T-helper 17 cell (primary cell): ENCODE results near the gene INHBB. TPM values are rescaled to one million over a fixed set of nuclear protein-coding genes. Genes with fewer than 3 reads are reported as not detected.

Source experiments
- ATAC-seq: fragments of 150-1000 bp; cut with Tn5 transposase; 2 replicates; pipeline ENCODE4 v1.10.0; 2021; ENCODE audit warnings: mild to moderate bottlenecking, moderate library complexity
- DNase-seq, 3 donors: peaks; one replicate each; pipeline versions ENCODE4 v3.0.0 to v3.0.0-alpha.2; 2020 to 2021
- H3K9me3 ChIP-seq: one replicate; pipeline ENCODE4 v1.7.0; 2013; ENCODE audit warnings: low read length, mild to moderate bottlenecking; ENCODE audit not compliant: control insufficient read depth, poor library complexity, severe bottlenecking
- H3K27ac Mint-ChIP-seq: one replicate; pipeline ENCODE4 v1.8.0; 2022; ENCODE audit warnings: mild to moderate bottlenecking, moderate library complexity, mixed read lengths
- H3K27me3 Mint-ChIP-seq: one replicate; pipeline ENCODE4 v1.8.0; 2022; ENCODE audit warnings: mixed read lengths
- H3K36me3 Mint-ChIP-seq: one replicate; pipeline ENCODE4 v1.8.0; 2022; ENCODE audit warnings: low read depth, mixed read lengths
- H3K4me1 Mint-ChIP-seq: one replicate; pipeline ENCODE4 v1.8.0; 2022; ENCODE audit warnings: mild to moderate bottlenecking, mixed read lengths
- H3K4me3 Mint-ChIP-seq: one replicate; pipeline ENCODE4 v1.8.0; 2022; ENCODE audit warnings: mild to moderate bottlenecking, moderate library complexity, mixed read lengths
- total RNA-seq, 4 donors: library from RNA in 2 of 4; stranded (reverse) in 2 of 4; gene quantifications; one replicate each; pipeline ENCODE4 v1.2.3 and lab custom pipeline; 2022 to 2026

INHBB gene
- total RNA-seq (not detected), total RNA-seq (lab: John Stamatoyannopoulos, UW) (0 reads per million in 2 donors)

- Mint-ChIP-seq H3K4me1 (peaks cover 17% of the 10 kb centered on the region), H3K27me3 (peaks cover 60% of the 10 kb centered on the region), H3K27ac (no peak within 1 kb of the TSS), H3K36me3 (peaks cover 7% of the 10 kb centered on the region), H3K4me3 (peak within 1 kb of the TSS; percentile 92)
- ATAC-seq (peak; percentile 47), DNase-seq (no peak)
- H3K9me3 ChIP-seq = no peaks in the 10 kb centered on the region
These were observed at the start of gene INHBB for GRCh38 chr2:120346026-120346666. Gene INHBB (plus strand): TSS chr2:120346136. CDS start chr2:120346189, 53 bp downstream.

GRCh38 chr2:120298173-120298835 is 47.6 kb upstream of the INHBB start:
- Mint-ChIP-seq H3K4me3 (no peak overlapping the region), H3K27ac (no peak overlapping the region), H3K4me1 (peaks cover 8% of the 10 kb centered on the region), H3K36me3 (peaks cover 15% of the 10 kb centered on the region), H3K27me3 (no peaks in the 10 kb centered on the region)
- ATAC-seq (no peak), DNase-seq (no peak)
- no peaks in the 10 kb centered on the region for H3K9me3 ChIP-seq

- Mint-ChIP-seq H3K4me1 (peaks cover 12% of the 10 kb centered on the region), H3K36me3 (peaks cover 18% of the 10 kb centered on the region), H3K27me3 (no peaks in the 10 kb centered on the region), H3K4me3 (no peak overlapping the region), H3K27ac (no peak overlapping the region)
- ATAC-seq (no peak), DNase-seq (no peak)
- no peaks in the 10 kb centered on the region for H3K9me3 ChIP-seq
These were observed 46.9 kb upstream of the INHBB start for GRCh38 chr2:120299004-120299403.

- Mint-ChIP-seq H3K36me3 (peaks cover 18% of the 10 kb centered on the region), H3K4me3 (no peak overlapping the region), H3K27ac (no peak overlapping the region), H3K4me1 (peaks cover 12% of the 10 kb centered on the region), H3K27me3 (no peaks in the 10 kb centered on the region)
- no peak for DNase-seq
- H3K9me3 ChIP-seq = no peaks in the 10 kb centered on the region
- ATAC-seq = no peak
These were observed 46.4 kb upstream of the INHBB start for GRCh38 chr2:120299561-120299960.

- ATAC-seq (no peak), DNase-seq (no peak)
- no peaks in the 10 kb centered on the region for H3K9me3 ChIP-seq
- H3K27me3 Mint-ChIP-seq = no peaks in the 10 kb centered on the region
- H3K4me1 Mint-ChIP-seq = peaks cover 12% of the 10 kb centered on the region
- no peak overlapping the region for H3K27ac Mint-ChIP-seq
- H3K4me3 Mint-ChIP-seq = no peak overlapping the region
- H3K36me3 Mint-ChIP-seq = peaks cover 18% of the 10 kb centered on the region
These were observed 45.6 kb upstream of the INHBB start for GRCh38 chr2:120300385-120300784.

GRCh38 chr2:120301284-120301683 is 44.7 kb upstream of the INHBB start:
- Mint-ChIP-seq H3K27me3 (no peaks in the 10 kb centered on the region), H3K4me3 (no peak overlapping the region), H3K27ac (no peak overlapping the region), H3K36me3 (peaks cover 18% of the 10 kb centered on the region), H3K4me1 (peaks cover 10% of the 10 kb centered on the region)
- no peak for ATAC-seq
- DNase-seq = no peak
- no peaks in the 10 kb centered on the region for H3K9me3 ChIP-seq

- no peak overlapping the region for H3K4me3 Mint-ChIP-seq
- no peaks in the 10 kb centered on the region for H3K27me3 Mint-ChIP-seq
- ATAC-seq (no peak), DNase-seq (no peak)
- no peaks in the 10 kb centered on the region for H3K9me3 ChIP-seq
- H3K4me1 Mint-ChIP-seq = peaks cover 10% of the 10 kb centered on the region
- no peak overlapping the region for H3K27ac Mint-ChIP-seq
- H3K36me3 Mint-ChIP-seq = peaks cover 16% of the 10 kb centered on the region
These were observed 43.6 kb upstream of the INHBB start for GRCh38 chr2:120302301-120302700.

- peaks cover 16% of the 10 kb centered on the region for H3K36me3 Mint-ChIP-seq
- no peak for ATAC-seq
- no peaks in the 10 kb centered on the region for H3K27me3 Mint-ChIP-seq
- no peak for DNase-seq
- peaks cover 10% of the 10 kb centered on the region for H3K4me1 Mint-ChIP-seq
- no peaks in the 10 kb centered on the region for H3K9me3 ChIP-seq
- no peak overlapping the region for H3K27ac Mint-ChIP-seq
- no peak overlapping the region for H3K4me3 Mint-ChIP-seq
These were observed 42.8 kb upstream of the INHBB start for GRCh38 chr2:120303177-120303576.

GRCh38 chr2:120305296-120305695 is 40.6 kb upstream of the INHBB start:
- Mint-ChIP-seq H3K36me3 (peaks cover 13% of the 10 kb centered on the region), H3K27ac (no peak overlapping the region), H3K4me3 (no peak overlapping the region), H3K27me3 (no peaks in the 10 kb centered on the region), H3K4me1 (peaks cover 8% of the 10 kb centered on the region)
- no peak for DNase-seq
- H3K9me3 ChIP-seq = no peaks in the 10 kb centered on the region
- ATAC-seq = no peak

GRCh38 chr2:120305937-120306490 is 39.9 kb upstream of the INHBB start:
- peaks cover 8% of the 10 kb centered on the region for H3K4me1 Mint-ChIP-seq
- no peaks in the 10 kb centered on the region for H3K9me3 ChIP-seq
- ATAC-seq = no peak
- no peaks in the 10 kb centered on the region for H3K27me3 Mint-ChIP-seq
- no peak overlapping the region for H3K27ac Mint-ChIP-seq
- no peak for DNase-seq
- peaks cover 13% of the 10 kb centered on the region for H3K36me3 Mint-ChIP-seq
- H3K4me3 Mint-ChIP-seq = no peak overlapping the region

GRCh38 chr2:120307482-120307881 is 38.5 kb upstream of the INHBB start:
- H3K27me3 Mint-ChIP-seq = no peaks in the 10 kb centered on the region
- ATAC-seq = no peak
- no peaks in the 10 kb centered on the region for H3K9me3 ChIP-seq
- H3K36me3 Mint-ChIP-seq = peaks cover 13% of the 10 kb centered on the region
- no peak overlapping the region for H3K27ac Mint-ChIP-seq
- no peak for DNase-seq
- peaks cover 8% of the 10 kb centered on the region for H3K4me1 Mint-ChIP-seq
- H3K4me3 Mint-ChIP-seq = no peak overlapping the region

GRCh38 chr2:120308038-120308910 is 37.7 kb upstream of the INHBB start:
- no peak overlapping the region for H3K27ac Mint-ChIP-seq
- ATAC-seq (no peak), DNase-seq (no peak)
- no peak overlapping the region for H3K4me3 Mint-ChIP-seq
- H3K27me3 Mint-ChIP-seq = no peaks in the 10 kb centered on the region
- H3K4me1 Mint-ChIP-seq = peaks cover 5% of the 10 kb centered on the region
- peaks cover 8% of the 10 kb centered on the region for H3K36me3 Mint-ChIP-seq
- H3K9me3 ChIP-seq = no peaks in the 10 kb centered on the region

- Mint-ChIP-seq H3K4me1 (peaks cover 11% of the 10 kb centered on the region), H3K4me3 (no peak overlapping the region), H3K27me3 (no peaks in the 10 kb centered on the region), H3K36me3 (peaks cover 3% of the 10 kb centered on the region), H3K27ac (no peak overlapping the region)
- no peaks in the 10 kb centered on the region for H3K9me3 ChIP-seq
- DNase-seq = no peak
- no peak for ATAC-seq
These were observed 35.8 kb upstream of the INHBB start for GRCh38 chr2:120310136-120310535.
